Progenitor cell of endocrine pancreas (in vitro differentiated cells): ENCODE data around the gene MRPL4. TPM values are rescaled to one million over a fixed set of nuclear protein-coding genes. Genes with fewer than 3 reads are reported as not detected.
A peak's percentile ranks its signal among the peaks of the same experiment; 100 is the strongest.

Experiments used
- DNase-seq: peaks from one replicate; pipeline ENCODE4 v3.0.0; 2021; ENCODE audit warnings: low spot score; ENCODE audit not compliant: unreplicated experiment
- H3K27ac Mint-ChIP-seq: 2 replicates; pipeline ENCODE4 v1.8.0; 2021; ENCODE audit warnings: mild to moderate bottlenecking, moderate library complexity, mixed read lengths
- H3K27me3 Mint-ChIP-seq: 2 replicates; pipeline ENCODE4 v1.8.0; 2021; ENCODE audit warnings: mixed read lengths
- H3K36me3 Mint-ChIP-seq: 2 replicates; pipeline ENCODE4 v1.8.0; 2022; ENCODE audit warnings: mixed read lengths; ENCODE audit not compliant: insufficient read depth
- H3K4me1 Mint-ChIP-seq: 2 replicates; pipeline ENCODE4 v1.8.0; 2021; ENCODE audit warnings: low read depth, mixed read lengths
- H3K4me3 Mint-ChIP-seq: 2 replicates; pipeline ENCODE4 v1.8.0; 2021; ENCODE audit warnings: low read depth, mild to moderate bottlenecking, moderate library complexity, mixed read lengths
- H3K9me3 Mint-ChIP-seq: 2 replicates; pipeline ENCODE4 v1.8.0; 2021; ENCODE audit warnings: low read depth, mixed read lengths
- total RNA-seq: library from RNA; stranded (reverse); gene quantifications from 2 replicates; pipeline ENCODE4 v1.2.1, GENCODE V29; 2021
- TF ChIP-seq, protein P1 (sequence below): fragments of 200-600 bp; sonication (generic); IDR thresholded peaks from one replicate; pipeline ENCODE4 v1.5.0; 2021; ENCODE audit warnings: antibody characterized with exemption, mild to moderate bottlenecking; ENCODE audit not compliant: unreplicated experiment

Gene MRPL4
- total RNA-seq, 1 donor from 2014 or later: 51.7 TPM

DNA sequence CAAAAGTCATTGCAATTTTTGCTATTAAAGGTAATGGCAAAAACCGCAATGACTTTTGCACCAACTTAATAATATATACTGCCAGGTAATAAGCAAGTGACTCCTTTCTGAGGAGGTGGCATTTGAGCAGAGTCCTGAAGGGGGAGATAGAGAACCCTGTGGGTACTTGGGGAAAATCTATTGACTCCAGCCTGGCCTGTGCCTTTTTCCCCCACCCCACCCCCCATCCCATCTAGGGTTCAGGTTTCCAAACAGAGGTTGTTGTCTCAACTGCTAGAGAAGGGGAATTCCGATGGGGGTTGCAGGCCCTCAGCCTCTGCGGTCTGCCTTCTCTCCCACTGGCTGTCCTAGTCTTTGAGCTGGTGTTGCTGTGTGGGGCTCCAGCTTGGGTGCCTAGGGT, 32.3 kb upstream of the MRPL4 start:
- Mint-ChIP-seq H3K27ac (no peak overlapping the region), H3K4me1 (no peaks in the 10 kb centered on the region), H3K4me3 (no peak overlapping the region), H3K36me3 (peaks cover 6% of the 10 kb centered on the region), H3K27me3 (no peaks in the 10 kb centered on the region), H3K9me3 (no peaks in the 10 kb centered on the region)
- DNase-seq: no peak
- TF ChIP-seq, protein P1, sequence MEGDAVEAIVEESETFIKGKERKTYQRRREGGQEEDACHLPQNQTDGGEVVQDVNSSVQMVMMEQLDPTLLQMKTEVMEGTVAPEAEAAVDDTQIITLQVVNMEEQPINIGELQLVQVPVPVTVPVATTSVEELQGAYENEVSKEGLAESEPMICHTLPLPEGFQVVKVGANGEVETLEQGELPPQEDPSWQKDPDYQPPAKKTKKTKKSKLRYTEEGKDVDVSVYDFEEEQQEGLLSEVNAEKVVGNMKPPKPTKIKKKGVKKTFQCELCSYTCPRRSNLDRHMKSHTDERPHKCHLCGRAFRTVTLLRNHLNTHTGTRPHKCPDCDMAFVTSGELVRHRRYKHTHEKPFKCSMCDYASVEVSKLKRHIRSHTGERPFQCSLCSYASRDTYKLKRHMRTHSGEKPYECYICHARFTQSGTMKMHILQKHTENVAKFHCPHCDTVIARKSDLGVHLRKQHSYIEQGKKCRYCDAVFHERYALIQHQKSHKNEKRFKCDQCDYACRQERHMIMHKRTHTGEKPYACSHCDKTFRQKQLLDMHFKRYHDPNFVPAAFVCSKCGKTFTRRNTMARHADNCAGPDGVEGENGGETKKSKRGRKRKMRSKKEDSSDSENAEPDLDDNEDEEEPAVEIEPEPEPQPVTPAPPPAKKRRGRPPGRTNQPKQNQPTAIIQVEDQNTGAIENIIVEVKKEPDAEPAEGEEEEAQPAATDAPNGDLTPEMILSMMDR: peak; percentile 43

DNA sequence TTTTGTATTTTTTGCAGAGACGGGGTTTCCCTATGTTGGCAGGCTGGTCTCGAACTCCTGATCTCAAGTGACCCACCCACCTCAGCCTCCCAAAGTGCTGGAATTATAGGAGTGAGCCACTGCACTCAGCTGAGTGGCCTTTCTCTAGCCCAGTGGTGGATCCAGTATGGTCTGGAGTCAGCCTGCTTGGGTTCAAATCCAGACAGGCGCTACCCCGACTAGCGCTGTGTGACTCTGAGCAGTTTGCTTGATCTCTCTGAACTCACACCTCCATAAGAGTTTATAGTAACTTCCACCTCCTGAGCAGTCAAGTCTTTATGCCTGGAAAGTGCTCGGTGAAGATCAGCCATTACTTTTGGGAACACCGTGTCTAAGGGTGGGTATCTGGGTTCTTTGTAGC, 31.3 kb upstream of the MRPL4 start:
- H3K36me3 Mint-ChIP-seq: peaks cover 6% of the 10 kb centered on the region
- no peak for DNase-seq
- TF ChIP-seq, protein P1: no peak
- H3K27ac Mint-ChIP-seq: peak overlapping the region; percentile 64
- H3K9me3 Mint-ChIP-seq: no peaks in the 10 kb centered on the region
- no peak overlapping the region for H3K4me3 Mint-ChIP-seq
- no peaks in the 10 kb centered on the region for H3K4me1 Mint-ChIP-seq
- H3K27me3 Mint-ChIP-seq: no peaks in the 10 kb centered on the region

DNA sequence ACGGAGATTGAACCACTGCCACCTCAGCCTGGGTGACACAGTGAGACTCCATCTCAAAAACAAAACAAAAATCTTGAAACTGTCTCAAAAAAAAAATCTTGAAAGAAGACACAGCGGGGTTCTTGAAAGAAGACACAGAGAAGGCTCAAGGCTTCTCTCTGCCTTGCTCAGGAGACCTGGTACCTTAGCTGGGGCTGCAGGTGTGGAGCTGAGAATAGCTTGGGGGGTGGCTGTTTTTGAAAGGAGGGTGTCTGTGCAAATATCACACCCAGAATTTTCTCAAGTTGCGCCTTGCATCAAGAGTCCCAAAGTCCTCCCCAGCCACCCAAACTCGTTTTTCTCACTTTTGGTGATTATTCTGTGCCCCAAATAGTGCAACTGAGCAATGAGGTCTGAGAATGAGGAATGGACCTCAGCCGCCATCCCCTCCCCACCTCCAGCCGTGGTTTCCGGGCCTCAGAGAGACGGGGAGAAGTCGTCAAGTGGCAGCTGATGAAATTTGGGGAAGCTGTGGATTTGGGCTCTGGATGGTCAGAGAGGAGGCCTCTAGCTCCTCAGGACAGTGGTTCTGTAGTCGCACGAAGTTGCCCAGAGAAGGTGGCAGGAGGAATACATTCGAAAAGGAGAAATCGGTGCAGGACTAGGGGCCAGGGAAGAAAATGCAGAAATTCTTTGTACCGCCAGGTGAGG, 29.7 kb upstream of the MRPL4 start:
- TF ChIP-seq, protein P1: no peak
- H3K9me3 Mint-ChIP-seq: no peaks in the 10 kb centered on the region
- H3K27ac Mint-ChIP-seq: no peak overlapping the region
- H3K27me3 Mint-ChIP-seq: no peaks in the 10 kb centered on the region
- H3K36me3 Mint-ChIP-seq: peaks cover 6% of the 10 kb centered on the region
- no peaks in the 10 kb centered on the region for H3K4me1 Mint-ChIP-seq
- no peak for DNase-seq
- no peak overlapping the region for H3K4me3 Mint-ChIP-seq

DNA sequence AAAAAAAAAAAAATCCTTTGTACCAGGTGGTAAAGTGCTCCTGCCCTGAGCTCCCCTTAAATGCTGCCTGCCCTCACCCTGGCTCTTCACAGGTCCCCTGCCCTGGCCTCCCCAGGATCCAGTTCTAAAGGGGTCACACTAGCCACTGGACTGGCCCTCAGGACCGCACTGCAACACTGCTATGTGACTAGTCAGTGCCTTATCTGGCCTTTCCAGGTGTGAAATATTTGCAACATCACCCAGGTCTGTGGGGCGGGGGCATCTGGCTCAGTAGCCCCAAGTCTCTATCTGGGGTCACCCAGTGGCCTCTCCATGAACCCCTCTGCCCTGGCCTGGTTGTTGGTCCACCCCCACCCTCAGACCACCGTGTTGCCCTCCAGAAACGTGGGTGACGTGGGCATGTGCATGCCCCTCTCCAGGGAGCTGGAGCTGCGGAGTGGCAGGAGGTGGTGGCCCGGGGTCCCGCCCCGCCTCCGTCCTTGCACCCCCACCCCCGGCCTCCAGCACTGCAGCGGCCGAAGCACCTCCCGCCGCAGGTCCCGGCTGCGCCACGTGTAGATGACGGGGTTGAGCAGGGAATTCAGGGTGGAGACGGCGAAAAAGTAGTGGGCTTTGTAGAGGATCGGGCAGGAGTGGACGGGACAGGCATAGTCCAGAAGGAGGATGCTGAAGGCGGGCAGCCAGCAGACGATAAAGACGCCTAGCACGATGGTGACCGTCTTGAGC, 28.4 kb upstream of the MRPL4 start:
- Mint-ChIP-seq H3K36me3 (peaks cover 6% of the 10 kb centered on the region), H3K27me3 (no peaks in the 10 kb centered on the region), H3K4me3 (no peak overlapping the region), H3K9me3 (no peaks in the 10 kb centered on the region), H3K4me1 (no peaks in the 10 kb centered on the region), H3K27ac (no peak overlapping the region)
- TF ChIP-seq, protein P1: no peak
- DNase-seq: no peak

DNA sequence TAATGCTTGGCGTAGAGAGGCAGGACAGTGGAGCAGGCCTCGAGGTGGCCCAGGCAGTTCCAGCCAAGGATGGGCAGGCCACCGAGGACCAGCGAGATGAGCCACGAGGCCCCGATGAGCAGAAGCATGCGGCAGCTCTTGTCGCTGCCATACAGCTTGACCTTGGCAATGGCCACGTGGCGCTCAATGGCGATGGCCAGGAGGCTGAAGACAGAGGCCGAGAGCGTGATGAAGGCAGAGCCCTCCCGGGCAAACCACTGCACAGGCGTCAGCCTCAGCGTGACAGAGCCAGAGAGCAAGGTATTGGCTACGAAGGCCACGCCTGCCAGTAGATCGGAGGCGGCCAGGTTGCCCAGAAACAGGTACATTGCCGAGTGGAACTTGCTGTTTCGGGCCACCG, 27.7 kb upstream of the MRPL4 start:
- no peaks in the 10 kb centered on the region for H3K4me1 Mint-ChIP-seq
- no peaks in the 10 kb centered on the region for H3K9me3 Mint-ChIP-seq
- DNase-seq: no peak
- H3K36me3 Mint-ChIP-seq: peaks cover 6% of the 10 kb centered on the region
- H3K27ac Mint-ChIP-seq: no peak overlapping the region
- TF ChIP-seq, protein P1: no peak
- no peak overlapping the region for H3K4me3 Mint-ChIP-seq
- no peaks in the 10 kb centered on the region for H3K27me3 Mint-ChIP-seq
